Measurements from ENCODE around the gene C10orf95. TPM values are rescaled to one million over a fixed set of nuclear protein-coding genes. Genes with fewer than 3 reads are reported as not detected.
A peak's percentile ranks its signal among the peaks of the same experiment; 100 is the strongest.

Gene C10orf95
- polyA plus RNA-seq, 1 of the 3 experiments (the other 2 are of a cell fraction), result 0.07 TPM

- no peak for TF ChIP-seq FOXJ3 (CRISPR knock-in tag; IDR thresholded peaks at IDR 0.05)
- TF ChIP-seq GATA2 (CRISPR knock-in tag; IDR thresholded peaks at IDR 0.05), result no peak
- TF ChIP-seq RXRA (IDR thresholded peaks at IDR 0.05; ENCODE audit: borderline replicate concordance, low read depth), result no peak
- TF ChIP-seq ELF1 (IDR thresholded peaks at IDR 0.05), result no peak
- TF ChIP-seq MXI1 (IDR thresholded peaks at IDR 0.05; ENCODE audit: low read depth, low read length), result no peak
- TF ChIP-seq FOSL2 (IDR thresholded peaks at IDR 0.05; ENCODE audit: borderline replicate concordance, low read depth), result peak; percentile 46; the same call in 1 of the 2 replicates
- no peak for TF ChIP-seq CHD2 (IDR thresholded peaks at IDR 0.05; ENCODE audit: low read length, partially characterized antibody)
- peak; percentile 37; the same call in 1 of the 2 replicates for TF ChIP-seq JUND (IDR thresholded peaks at IDR 0.05)
- peaks cover 0 to 10% of the 10 kb centered on the region in 2 experiments; a peak in 2 of 4 replicates for H3K4me1 ChIP-seq (ENCODE audit: control insufficient read depth in 1 of 2, insufficient read depth in 2 of 2, low read depth in 1 of 2, low read length in 1 of 2)
- H4K20me1 ChIP-seq (ENCODE audit: insufficient read depth), result no peaks in the 10 kb centered on the region
- H2AFZ ChIP-seq (ENCODE audit: low read depth), result no peak overlapping the region
- no peaks in the 10 kb centered on the region for H3K9me3 ChIP-seq
- no peaks in the 10 kb centered on the region for H3K27me3 ChIP-seq (ENCODE audit: insufficient read depth)
- no peaks in the 10 kb centered on the region for H3K36me3 ChIP-seq (replicated peaks in 1 of 2; ENCODE audit: control insufficient read depth in 1 of 2, insufficient read depth in 2 of 2, low read length in 1 of 2)
- H3K79me2 ChIP-seq (ENCODE audit: insufficient read depth), result no peaks in the 10 kb centered on the region
- ChIA-PET POLR2A (interaction anchor here (4.1 to 4.3 kb wide), 2 partner anchors 8 to 20 kb away, joined by 19 to 27 read pairs; partner anchors contain the start of gene CUEDC2), CTCF (interaction anchor here (2.6 to 5.3 kb wide), 3 partner anchors 31 to 131 kb away, joined by 6 to 25 read pairs (median 14); partner anchors contain the start of gene FBXL15)
- H3F3A ChIP-seq (replicated peaks; ENCODE audit: insufficient read depth), result peaks cover 15% of the 10 kb centered on the region
- no peaks in the 10 kb centered on the region for H3K9me2 ChIP-seq
- H3K9ac ChIP-seq, result no peak overlapping the region
- H3K4me3 ChIP-seq (ENCODE audit: low read depth in 2 of 2, low read length in 1 of 2), result no peak overlapping the region
- no peak overlapping the region for H3K4me2 ChIP-seq
- DNase-seq, result no peak
- H3K27ac ChIP-seq (ENCODE audit: low read depth in 2 of 2, low read length in 1 of 2), result no peak overlapping the region
- WGBS (ENCODE audit: low lambda C conversion rate), result 50% methylated on average over 3 of the region's 3 CpGs
Observed at GRCh38 chr10:102452672-102453340, 1.5 kb upstream of the C10orf95 start.

GRCh38 chr10:102450374-102451104 lies 804 bp downstream of the C10orf95 start:
- 0% methylated on average over 6 of the region's 104 CpGs for WGBS (ENCODE audit: low lambda C conversion rate)
- Histone ChIP-seq H2AFZ (ENCODE audit: low read depth) (peak overlapping the region; percentile 96), H3K27me3 (ENCODE audit: insufficient read depth) (no peaks in the 10 kb centered on the region), H3K9ac (peak overlapping the region; percentile 49; the same call in 1 of the 2 replicates), H3K27ac (ENCODE audit: low read depth in 2 of 2, low read length in 1 of 2) (peak overlapping the region in 1 of 2 experiments; percentile 66; a peak in 2 of 4 replicates), H3K4me1 (ENCODE audit: control insufficient read depth in 1 of 2, insufficient read depth in 2 of 2, low read depth in 1 of 2, low read length in 1 of 2) (peaks cover 0 to 10% of the 10 kb centered on the region in 2 experiments; a peak in 2 of 4 replicates), H3K4me3 (ENCODE audit: low read depth in 2 of 2, low read length in 1 of 2) (peak overlapping the region; percentile 62 to 71), H3F3A (replicated peaks; ENCODE audit: insufficient read depth) (peaks cover 15% of the 10 kb centered on the region), H3K9me3 (no peaks in the 10 kb centered on the region), H3K36me3 (replicated peaks in 1 of 2; ENCODE audit: control insufficient read depth in 1 of 2, insufficient read depth in 2 of 2, low read length in 1 of 2) (no peaks in the 10 kb centered on the region), H3K79me2 (ENCODE audit: insufficient read depth) (no peaks in the 10 kb centered on the region), H3K9me2 (no peaks in the 10 kb centered on the region), H3K4me2 (peak overlapping the region; percentile 80), H4K20me1 (ENCODE audit: insufficient read depth) (no peaks in the 10 kb centered on the region)
- ChIA-PET POLR2A (interaction anchor here (0.6 to 4.3 kb wide), 9 partner anchors 10 to 135 kb away, joined by 3 to 27 read pairs (median 4); partner anchors contain the start of genes CUEDC2 and FBXL15), CTCF (interaction anchor here (0.8 to 5.3 kb wide), 14 partner anchors 8 to 133 kb away, joined by 3 to 25 read pairs (median 4); partner anchors contain the start of genes CUEDC2, FBXL15 and SUFU)
- peak; percentile 95 for DNase-seq
- TF ChIP-seq MAX (IDR thresholded peaks at IDR 0.05; ENCODE audit: low read depth) (peak; percentile 86), TCF12 (IDR thresholded peaks at IDR 0.05) (no peak), NFIC (IDR thresholded peaks at IDR 0.05; ENCODE audit: borderline replicate concordance) (no peak), GABPA (IDR thresholded peaks at IDR 0.05; ENCODE audit: low read depth) (no peak), CHD2 (IDR thresholded peaks at IDR 0.05; ENCODE audit: low read length, partially characterized antibody) (no peak), JUND (IDR thresholded peaks at IDR 0.05) (no peak), RXRA (IDR thresholded peaks at IDR 0.05; ENCODE audit: borderline replicate concordance, low read depth) (no peak), POLR2AphosphoS5 (IDR thresholded peaks at IDR 0.05; ENCODE audit: low read depth, low read length) (peak; percentile 49; the same call in 1 of the 2 replicates), RCOR1 (IDR thresholded peaks at IDR 0.05; ENCODE audit: low read length) (no peak), REST (IDR thresholded peaks at IDR 0.05; ENCODE audit: low read depth, low read length) (no peak), SIN3A (IDR thresholded peaks at IDR 0.05; ENCODE audit: borderline replicate concordance, low read depth, low read length) (peak; percentile 26; the same call in 1 of the 2 replicates), RAD21 (IDR thresholded peaks at IDR 0.05; ENCODE audit: low read length) (no peak), ELF1 (IDR thresholded peaks at IDR 0.05) (no peak), FOSL2 (IDR thresholded peaks at IDR 0.05; ENCODE audit: borderline replicate concordance, low read depth) (no peak), MXI1 (IDR thresholded peaks at IDR 0.05; ENCODE audit: low read depth, low read length) (peak; percentile 96), EZH2phosphoT487 (IDR thresholded peaks at IDR 0.05; ENCODE audit: borderline replicate concordance, low read depth) (no peak), NRF1 (IDR thresholded peaks at IDR 0.05; ENCODE audit: low read depth, low read length) (peak; percentile 64), PBX3 (IDR thresholded peaks at IDR 0.05) (no peak), FOXM1 (IDR thresholded peaks at IDR 0.05; ENCODE audit: low read depth) (no peak)

Measured in SK-N-SH (cell line).